DOHH2 (cell line): ENCODE results near the gene NEAT1.

ENCODE experiments used
- CTCF ChIP-seq: fragments of 200-600 bp; sonication (generic); IDR thresholded peaks from one replicate; pipeline ENCODE4 v1.5.1; 2014; ENCODE audit warnings: antibody characterized with exemption, mild to moderate bottlenecking, low read depth, low read length; ENCODE audit not compliant: poor library complexity, severe bottlenecking
- EZH2phosphoT487 ChIP-seq: fragments of 200-600 bp; sonication (generic); IDR thresholded peaks from 2 replicates; pipeline ENCODE4 v1.6.1; 2017; ENCODE audit warnings: borderline replicate concordance, mild to moderate bottlenecking, antibody characterized with exemption, low read length, moderate library complexity, mixed read lengths

- TF ChIP-seq CTCF, result no peak
- TF ChIP-seq EZH2phosphoT487, result no peak
Observed at GRCh38 chr11:65384301-65384889, 38.2 kb upstream of the NEAT1 start.
